Hepatocyte (in vitro differentiated cells): ENCODE data around the gene KCNA10.

ENCODE experiments used
- EZH2 ChIP-seq: fragments of 200-600 bp; sonication (generic); IDR thresholded peaks from 2 replicates; pipeline ENCODE4 v1.6.1; 2016; ENCODE audit warnings: antibody characterized with exemption, mild to moderate bottlenecking, borderline replicate concordance
- TF ChIP-seq, protein P1 (sequence below): fragments of 200-600 bp; sonication (generic); IDR thresholded peaks from 2 replicates; pipeline ENCODE4 v1.5.1; 2016; ENCODE audit warnings: antibody characterized with exemption, mild to moderate bottlenecking; ENCODE audit not compliant: poor library complexity

DNA sequence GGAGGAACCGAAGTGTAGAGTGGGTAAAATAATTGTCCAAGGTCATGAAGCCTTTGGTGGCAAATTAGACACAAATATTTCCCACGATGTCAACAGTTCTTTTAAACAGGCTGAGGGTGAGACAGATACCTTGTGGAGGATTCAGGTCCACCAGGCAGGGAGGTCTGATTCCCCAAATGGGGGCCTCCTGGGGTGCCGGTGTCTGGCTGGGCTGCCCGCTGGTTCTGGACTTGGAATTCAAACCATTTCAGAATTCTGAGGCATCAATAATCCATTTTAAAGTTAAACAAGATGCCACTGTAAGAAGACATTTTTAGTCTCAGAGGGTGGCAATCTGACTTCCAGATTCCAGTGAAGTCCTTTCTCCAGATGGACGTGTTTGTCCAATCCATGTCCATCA, 15.5 kb downstream of the KCNA10 start:
- TF ChIP-seq, protein P1, sequence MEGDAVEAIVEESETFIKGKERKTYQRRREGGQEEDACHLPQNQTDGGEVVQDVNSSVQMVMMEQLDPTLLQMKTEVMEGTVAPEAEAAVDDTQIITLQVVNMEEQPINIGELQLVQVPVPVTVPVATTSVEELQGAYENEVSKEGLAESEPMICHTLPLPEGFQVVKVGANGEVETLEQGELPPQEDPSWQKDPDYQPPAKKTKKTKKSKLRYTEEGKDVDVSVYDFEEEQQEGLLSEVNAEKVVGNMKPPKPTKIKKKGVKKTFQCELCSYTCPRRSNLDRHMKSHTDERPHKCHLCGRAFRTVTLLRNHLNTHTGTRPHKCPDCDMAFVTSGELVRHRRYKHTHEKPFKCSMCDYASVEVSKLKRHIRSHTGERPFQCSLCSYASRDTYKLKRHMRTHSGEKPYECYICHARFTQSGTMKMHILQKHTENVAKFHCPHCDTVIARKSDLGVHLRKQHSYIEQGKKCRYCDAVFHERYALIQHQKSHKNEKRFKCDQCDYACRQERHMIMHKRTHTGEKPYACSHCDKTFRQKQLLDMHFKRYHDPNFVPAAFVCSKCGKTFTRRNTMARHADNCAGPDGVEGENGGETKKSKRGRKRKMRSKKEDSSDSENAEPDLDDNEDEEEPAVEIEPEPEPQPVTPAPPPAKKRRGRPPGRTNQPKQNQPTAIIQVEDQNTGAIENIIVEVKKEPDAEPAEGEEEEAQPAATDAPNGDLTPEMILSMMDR = no peak
- no peak for TF ChIP-seq EZH2
